ENCODE data around the gene EML4.
"Not testable (repeated sequence)": the region's sequence is repeated elsewhere in the genome, so short reads cannot be mapped to it uniquely, and the experiment has no call there.

Gene EML4

DNA sequence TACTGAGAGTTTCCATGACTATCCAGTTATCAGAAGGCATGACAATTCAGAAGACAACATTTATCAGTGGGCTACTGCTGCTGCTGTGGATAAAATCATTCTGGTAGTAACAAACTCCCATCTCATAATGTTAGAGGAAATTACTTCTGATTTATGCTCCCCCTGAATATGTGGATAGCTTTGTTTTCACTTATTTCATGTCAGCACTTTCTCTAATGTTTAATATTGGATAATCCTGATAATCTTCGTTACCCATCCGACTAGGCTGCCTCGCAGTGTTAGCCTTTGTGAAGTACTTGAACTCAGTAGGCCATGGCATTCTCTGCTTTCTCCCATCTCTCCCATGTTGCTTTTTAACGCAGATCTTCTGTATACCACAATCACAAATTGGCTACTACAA lies 163.4 kb downstream of the EML4 start:
- DNase-seq (ENCODE audit: low read depth in 2 of 2): no peak

DNA sequence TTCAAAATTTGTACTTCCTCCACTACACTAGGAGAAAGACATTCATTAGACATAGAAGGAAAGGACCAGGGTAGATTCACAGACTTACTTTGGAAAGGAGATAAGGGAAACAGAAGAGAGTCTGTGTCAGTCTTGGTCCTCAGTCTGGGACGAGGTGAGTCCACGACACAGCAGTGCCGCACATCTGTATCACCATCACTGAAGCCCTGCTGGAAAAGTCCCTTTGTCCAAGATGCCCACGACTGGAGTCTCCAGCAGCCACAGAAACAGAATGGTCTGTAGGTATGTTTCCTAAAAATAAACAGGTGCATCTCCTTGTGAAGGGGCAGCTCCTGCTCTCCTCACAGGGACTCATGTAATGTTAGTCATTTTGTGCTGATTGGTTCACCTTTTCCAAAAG lies 164.4 kb downstream of the EML4 start:
- no peak for DNase-seq (ENCODE audit: low read depth in 2 of 2)

DNA sequence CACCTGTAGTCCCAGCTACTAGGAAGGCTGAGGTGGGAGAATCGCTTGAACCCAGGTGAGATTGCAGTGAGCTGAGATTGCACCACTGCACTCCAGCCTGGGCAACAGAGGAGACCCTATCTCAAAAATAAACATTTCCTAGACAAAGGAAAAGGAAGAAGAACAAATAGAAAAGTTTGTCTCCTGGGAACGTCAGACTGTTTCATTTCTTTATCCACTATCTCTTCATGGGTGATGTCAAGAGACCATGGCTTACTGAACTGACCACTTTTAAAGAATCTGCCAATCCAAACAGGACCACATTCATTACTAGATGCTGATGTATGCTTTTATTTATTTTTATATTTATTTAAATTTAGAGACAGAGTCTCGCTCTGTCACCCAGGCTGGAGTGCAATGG lies 165.1 kb downstream of the EML4 start:
- no peak for DNase-seq (ENCODE audit: low read depth in 2 of 2)

DNA sequence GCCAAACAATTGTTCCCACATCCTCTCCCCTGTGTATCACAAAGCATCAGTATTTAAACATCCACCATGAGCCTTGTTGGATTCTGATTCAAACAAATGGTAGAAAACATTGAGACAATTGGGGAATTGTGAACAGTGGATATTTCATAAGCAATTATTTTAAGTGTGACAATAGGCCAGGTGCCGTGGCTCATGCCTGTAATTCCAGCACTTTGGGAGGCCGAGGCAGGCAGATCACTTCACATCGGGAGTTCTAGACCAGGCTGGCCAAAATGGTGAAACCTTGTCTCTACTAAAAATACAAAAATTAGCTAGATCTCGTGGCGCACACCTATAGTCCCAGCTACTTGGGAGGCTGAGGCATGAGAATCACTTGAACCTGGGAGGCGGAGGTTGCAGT lies 165.7 kb downstream of the EML4 start:
- DNase-seq (ENCODE audit: low read depth in 2 of 2): not testable (repeated sequence)

DNA sequence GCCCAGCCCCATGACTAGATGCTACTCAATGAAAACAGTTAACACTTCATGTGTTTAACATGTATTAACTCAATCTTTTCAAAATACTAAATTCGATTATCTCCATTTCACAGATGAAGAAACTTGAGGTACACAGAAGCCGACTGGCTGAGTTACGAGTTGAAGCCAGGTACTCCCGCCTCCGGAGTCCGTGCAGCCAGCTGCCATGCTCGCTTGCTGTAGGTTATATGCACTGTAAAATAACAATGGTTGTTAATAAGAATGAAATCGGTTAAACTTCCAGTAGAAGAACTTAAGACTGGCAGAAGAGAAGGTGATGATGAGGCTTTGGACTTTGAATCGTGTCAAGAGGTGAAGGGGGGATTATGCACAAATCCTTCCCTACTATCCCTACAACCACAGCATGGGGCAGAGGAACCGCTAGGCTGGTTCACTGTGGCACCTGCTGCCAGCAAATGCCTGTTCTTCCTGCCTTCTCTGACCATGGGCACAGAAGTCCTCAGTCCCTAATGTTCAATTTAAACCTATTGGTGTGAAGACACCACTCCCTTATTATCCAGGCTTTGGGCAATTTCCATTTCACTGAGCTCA lies 166.5 kb downstream of the EML4 start:
- no peak for DNase-seq (ENCODE audit: low read depth in 2 of 2)

DNA sequence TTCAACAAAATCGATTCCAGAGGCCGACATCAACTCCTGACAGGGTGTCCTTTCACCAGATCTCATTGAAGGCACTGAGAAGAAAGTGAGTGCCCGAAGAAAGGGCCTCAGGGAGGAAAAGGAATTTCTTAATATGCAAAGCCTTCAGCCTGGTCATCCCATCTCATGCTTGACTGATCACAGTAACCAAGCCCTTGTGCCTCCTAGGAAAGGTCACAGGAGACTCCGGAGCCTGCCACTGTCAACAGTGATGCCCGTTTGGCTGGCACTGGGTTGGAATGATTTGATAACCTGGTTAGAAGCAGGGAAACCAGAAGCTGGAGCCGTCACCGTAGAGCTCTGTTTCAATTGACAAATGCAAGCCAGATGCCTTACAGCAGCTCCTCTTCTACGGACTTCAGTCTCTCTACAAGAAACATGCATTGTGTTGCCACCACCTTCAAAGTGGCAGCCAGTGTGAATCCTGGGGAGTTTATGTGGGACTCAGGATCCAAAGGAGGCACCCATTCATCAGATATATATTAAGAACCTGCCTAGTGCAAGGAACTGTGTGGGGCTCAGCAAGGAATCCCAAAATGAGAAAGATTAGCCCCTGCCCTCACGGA lies 167.3 kb downstream of the EML4 start:
- no peak for DNase-seq (ENCODE audit: low read depth in 2 of 2)

DNA sequence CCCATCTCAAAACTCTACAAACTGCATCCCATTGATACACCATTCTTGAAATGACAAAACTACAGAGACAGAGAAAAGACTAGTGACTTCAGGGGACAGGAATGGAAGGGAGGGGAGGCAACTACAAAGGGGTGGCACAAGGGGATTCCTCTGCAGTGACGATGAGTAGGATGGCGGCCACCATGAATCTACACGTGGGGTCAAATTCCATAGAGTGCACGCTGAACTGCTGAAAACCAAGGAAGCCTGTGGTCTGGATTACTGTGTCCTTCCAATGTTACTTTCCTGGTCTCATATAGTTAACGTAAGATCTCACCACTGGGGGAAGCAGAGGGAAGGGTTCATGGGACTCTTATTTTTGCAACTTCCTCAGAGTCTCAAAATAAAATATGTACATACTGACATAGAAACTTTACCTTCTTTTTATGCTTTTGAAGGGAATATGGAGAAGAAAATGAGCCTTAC lies 168.2 kb downstream of the EML4 start:
- no peak for DNase-seq (ENCODE audit: low read depth in 2 of 2)

DNA sequence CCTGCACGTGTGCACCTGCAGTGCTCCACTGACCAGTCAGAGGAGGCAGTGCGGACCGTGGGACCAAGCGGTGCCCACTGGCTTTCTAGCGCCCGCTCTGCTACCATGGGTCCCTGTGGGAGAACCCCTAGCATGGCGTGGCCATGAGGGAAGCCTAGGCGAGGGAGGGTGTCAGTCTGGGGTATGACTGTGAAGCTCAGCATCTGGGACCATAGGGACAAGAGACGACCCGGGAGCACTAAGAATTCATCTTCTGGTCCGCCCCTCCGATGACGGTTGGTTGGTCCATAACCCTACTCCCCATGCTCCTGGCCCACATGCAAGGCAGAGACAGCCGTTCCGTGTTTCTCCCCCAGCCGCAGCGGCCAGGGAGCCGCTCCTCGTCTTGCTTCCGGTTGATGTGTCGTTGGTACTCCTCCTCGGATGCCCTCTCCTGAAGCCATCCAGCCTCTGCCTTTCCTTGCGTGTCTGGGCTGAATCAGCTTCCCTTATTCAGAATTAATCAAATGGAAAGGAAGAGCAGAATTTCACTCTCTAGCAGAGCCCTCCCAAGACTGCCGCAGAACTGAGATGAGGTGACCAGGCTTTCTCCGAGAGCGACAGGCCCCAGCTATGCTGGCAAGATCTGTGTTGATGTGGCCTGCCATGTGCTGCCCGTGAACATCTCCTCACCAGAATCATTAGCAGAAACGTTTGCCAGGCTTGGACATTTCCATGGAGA lies 168.9 kb downstream of the EML4 start:
- DNase-seq (ENCODE audit: low read depth in 2 of 2): no peak

DNA sequence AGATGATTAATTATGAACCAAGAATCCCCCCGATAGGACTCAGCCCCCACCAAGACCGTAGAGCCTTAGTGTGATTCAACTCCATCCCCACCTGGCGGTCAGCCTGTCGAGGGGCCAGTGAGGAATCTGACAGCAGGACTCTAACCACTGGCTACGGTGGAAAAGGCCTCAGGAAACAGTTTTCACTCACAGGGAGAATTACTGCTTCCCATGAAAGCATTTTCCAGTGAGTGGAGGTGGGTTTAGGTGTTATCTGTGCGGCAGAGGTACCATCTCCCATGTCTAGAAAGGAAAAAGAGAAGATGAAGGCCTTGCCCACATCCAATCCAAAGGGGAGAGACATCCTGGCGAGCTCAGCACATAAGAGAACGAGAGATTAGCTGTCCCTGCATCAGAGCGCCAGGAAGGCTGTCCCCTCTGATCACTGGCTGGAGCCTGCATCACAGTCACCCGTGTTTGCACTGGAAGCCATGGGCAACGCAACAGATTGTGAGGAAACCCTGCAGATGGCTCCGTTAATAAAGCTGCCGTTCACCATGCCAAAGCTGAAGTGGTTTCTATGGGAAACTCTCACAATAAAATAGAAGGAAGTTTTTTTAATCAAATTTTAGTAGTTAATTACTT lies 169.5 kb downstream of the EML4 start:
- DNase-seq (ENCODE audit: low read depth in 2 of 2): no peak

DNA sequence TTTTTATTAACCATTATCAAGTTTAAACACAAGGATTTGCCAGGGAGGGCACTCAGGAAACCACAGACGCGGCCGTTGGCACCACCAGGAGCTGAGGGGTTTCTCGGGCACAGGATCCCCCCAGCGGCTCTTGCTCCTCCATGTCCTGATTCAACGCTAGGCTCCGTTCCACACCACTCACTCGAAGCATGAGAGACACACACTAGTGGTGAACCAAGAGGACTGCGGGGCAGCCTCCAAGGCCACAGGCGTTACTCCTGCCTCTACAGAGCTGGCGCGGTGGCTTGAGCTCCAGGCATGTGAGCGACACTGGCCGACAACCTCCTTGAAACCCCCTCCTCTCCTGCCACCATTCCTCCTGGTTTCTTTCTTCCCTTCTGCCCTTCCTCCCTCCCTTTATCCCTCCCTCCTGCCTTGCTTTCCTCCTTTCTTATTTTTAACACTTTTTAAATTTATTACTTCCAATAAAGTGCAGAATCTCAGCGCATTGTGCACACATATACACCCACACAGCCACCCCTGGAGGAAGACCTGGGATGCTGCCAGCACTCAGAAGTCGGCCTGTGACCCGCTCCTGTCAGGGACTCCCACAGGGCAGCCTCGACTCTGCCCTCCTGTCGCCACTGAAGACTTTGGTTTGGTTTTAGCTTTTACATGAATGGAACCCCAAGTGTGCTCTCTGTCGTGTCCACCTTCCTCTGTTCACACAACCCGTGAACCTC lies 170.2 kb downstream of the EML4 start:
- DNase-seq (ENCODE audit: low read depth in 2 of 2): no peak

DNA sequence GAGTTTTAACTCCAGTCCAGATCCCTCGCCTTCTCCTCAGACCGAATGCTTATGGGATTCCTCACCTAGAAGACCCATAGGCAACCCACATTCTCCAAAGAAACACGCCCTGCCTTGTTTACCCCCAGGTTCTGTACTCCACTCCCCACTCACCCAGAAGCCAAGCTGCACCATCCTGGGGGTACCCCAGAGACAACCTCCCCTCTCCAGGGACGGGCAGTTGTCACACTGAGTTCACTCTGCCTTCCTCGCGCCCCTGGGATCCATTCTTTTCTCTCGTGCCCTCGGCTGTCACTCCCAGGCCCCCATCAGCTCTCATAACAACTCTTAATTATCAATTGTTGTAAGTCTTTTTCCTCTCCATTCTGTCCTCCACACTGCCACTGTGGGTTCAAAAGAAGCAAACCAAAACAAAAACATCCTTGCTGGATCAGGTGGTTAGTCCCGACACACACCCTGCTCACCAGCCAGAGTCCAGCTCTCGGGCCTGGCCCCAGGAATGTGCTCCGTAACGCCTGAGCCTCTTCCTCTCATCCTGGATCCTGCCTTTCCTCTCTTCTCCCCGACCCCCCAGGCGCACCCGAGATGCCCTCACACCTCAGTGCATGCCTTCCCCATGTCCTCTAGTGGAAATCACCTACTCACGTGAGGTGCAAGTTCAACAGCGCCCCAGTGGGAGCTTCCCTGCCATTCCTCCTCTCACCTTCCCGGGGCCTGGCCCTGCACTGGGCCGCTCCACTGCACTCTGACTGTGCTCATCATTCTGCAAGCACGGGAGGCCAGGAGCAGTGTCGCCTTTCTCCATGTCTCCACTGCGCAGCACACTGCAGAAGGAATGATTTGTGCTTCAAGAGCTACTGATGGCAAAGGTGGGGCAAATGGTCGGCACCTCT lies 171.1 kb downstream of the EML4 start:
- DNase-seq (ENCODE audit: low read depth in 2 of 2): no peak

DNA sequence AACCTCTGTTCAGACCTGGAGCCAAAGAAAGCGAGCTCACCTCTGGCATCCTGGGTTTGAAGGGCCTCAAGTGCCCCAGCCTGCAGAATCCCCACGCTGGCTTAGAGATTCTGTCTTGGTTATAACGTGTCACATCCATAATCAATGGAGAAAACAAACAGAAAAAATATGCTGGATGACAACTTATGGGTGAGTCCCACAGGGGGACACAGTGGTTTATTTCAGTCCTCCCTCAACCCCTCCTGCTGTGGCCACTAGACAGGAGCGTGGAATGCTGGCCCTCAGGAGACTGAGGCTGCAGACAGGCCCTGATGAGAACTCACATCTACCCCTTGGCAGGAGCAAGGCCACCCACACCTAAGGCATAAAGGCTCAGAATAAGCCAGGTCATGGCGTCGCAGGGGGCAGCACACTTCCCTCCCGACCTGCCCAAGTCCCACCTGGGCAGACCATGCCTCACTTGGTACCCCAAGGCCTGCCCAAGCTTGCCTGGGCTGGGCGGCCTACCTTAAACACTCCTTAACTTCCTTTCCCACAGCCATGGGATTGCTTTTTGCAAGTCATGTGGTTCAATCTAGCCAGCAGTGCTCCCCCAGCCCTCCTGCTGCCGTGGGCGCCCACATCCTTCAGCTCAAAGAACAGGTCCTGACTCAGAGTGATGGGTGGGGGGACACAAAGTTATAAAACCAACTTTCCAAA lies 171.9 kb downstream of the EML4 start:
- no peak for DNase-seq (ENCODE audit: low read depth in 2 of 2)

DNA sequence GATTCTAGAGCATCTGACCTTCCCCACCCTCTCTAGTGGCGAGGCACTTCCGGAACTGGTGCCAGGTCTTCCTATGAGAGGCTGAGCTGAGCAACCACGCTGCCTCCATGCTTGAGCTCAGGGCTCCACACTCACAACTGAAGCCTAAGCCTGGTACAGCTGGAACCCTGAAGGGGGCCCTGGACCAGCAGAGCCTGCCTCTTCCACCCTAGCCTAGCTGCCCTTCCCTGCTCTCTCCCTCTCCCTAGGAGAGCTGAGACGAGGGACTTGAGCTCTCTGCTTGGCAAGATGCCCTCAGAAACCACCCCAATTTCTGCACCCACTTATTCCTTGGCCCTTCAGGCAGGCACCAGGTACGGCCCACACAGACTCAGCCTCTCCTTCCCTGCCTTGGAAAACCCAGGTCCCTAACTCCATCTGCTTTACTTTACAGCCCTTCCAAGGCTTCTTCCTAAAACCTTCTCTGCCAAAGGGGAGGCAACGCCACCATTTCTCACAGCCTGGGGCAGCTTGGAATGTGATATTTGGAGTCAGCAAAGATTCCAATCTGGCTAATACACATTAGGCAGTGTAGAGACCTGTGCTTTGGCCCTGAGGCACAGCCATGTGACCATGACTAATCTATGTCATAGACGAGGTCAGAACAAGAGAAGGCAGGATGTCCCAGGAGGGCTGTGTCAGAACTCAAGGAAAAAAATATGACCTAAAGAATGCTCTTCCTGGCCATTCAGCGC lies 173.1 kb downstream of the EML4 start:
- DNase-seq (ENCODE audit: low read depth in 2 of 2): no peak

DNA sequence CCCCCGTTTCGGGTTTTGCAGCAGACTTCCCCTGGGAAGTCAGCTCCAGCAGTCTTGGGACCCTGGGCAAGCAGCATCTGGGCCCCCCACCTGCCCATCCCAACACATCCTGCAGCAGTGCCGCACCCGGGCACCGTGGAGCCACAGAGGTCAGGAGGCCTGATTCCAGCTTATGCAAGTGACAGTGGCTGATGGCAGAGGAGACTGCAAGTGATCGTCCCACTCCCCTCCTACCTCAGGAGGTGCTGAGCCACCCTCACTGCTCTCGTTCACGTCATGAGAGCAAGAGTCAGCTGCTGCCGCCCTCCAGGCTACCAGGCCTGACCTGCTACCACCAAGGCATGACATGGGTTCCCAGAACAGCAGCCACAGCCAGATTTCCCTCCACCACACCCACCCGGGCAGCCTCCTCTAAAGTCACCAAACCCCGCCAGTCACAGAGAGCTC lies 173.7 kb downstream of the EML4 start:
- DNase-seq (ENCODE audit: low read depth in 2 of 2): no peak

DNA sequence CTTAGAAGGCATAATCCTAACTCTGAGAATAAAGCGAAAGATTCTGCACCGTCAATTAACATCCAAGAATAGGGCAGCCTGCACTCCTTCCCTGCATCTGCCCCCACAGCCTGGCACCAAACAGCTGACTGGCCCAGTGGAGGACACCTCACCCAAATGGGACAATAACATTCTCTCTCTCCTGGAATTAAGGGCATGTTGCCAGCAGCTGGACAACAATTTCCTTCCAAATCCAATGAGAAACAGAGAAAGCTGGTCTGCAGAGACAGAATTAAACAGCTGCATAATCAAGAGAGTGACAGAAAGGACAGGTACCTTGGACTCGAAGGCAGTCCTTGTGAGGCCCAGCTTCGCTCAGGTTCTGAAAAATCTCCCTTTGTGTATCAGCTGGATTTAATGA lies 176.8 kb downstream of the EML4 start:
- no peak for DNase-seq (ENCODE audit: low read depth in 2 of 2)

DNA sequence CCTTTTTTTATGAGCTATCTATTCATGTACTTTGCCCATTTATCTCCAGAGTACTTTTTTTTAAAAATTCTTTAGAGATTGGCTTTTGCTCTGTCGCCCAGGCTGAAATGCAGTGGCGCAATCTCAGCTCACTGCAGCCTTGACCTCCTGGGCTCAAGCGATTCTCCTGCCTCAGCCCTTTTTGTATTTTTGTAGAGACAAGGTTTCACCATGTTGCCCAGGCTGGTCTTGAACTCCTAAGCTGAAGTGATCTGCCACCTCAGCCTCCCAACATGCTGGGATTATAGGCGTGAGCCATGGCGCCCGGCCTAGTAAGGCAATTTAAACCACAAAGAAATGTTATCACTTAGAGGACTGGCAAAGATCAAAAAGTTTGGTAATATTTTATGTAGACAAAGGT lies 177.7 kb downstream of the EML4 start:
- not testable (repeated sequence) for DNase-seq (ENCODE audit: low read depth in 2 of 2)

DNA sequence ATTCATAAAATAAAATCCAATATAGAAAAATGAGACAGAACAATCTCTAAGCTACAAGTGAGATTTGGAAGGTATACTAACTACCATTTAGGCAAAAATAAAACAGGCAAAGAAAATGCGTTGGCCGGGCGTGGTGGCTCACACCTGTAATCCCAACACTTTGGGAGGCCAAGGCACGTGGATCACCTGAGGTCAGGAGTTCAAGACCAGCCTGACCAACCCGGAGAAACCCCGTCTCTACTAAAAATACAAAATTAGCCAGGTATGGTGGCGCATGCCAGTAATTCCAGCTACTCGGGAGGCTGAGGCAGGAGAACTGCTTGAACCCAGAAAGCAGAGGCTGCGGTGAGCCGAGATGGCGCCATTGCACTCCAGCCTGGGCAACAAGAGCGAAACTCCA lies 178.4 kb downstream of the EML4 start:
- DNase-seq (ENCODE audit: low read depth in 2 of 2): not testable (repeated sequence)

DNA sequence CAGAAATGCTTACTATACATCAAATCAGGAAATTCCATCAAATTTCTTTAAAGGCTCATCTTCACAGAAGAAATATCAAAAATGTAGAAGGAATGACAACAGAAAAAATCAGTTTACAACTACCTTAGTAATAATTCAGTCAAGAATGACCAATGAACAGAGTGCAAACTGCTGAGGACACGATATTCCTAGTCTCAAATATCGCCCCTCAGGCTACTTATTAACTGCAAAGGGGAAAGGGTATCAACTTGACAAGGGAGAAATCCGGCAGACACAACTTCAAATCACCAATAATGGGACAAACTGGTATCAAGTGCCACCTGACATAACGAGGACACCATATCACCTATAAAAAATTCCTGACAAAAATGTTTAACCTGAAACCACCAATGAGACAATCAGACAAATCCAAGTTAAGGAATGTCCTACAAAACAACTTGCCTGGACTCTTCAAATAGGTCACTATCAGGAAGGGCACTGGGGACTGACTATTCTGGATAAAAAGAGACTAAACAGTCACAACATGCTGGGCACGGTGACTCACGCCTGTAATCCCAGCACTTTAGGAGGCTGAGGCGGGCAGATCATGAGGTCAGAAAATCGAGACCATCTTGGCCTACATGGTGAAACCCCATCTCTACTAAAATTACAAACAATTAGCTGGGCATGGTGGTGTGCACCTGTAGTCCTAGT lies 179.1 kb downstream of the EML4 start:
- no peak for DNase-seq (ENCODE audit: low read depth in 2 of 2)

DNA sequence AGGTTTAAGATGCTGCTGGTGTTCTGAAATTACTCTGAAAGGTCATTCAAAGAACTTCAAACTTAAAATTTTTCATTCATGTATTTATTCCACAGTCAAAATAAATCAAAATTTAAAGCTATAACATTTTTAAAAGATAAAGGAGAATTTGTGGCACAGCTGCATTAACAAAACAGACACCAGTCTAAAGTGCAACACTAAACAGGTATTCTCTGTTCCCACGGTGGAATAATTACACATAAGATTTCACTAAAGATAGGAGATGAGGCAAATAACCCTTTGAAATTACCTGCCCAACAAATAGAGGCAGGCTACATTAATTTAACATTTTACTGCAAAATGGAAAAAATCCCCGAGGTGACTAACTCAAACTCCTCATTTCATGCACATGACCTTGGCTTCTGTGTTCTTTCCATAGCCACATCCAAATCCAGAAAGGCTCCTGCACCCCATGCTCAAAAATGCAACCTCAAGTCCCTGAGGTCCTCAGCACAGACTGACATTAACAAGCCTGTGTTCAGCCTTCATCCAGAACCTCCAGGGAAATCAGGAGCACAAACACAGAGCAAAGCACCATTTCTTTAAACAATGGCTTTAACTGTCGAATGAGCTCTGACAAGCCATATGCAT lies 181.4 kb downstream of the EML4 start:
- no peak for DNase-seq (ENCODE audit: low read depth in 2 of 2)
